Measurements from ENCODE around the gene NYNRIN.

GRCh38 chr14:24427537-24428508 lies 29.0 kb downstream of the NYNRIN start:
- TF ChIP-seq POLR2A (IDR thresholded peaks at IDR 0.05; ENCODE audit: low read length), result no peak
- no peak for TF ChIP-seq GATA1 (IDR thresholded peaks at IDR 0.05; ENCODE audit: low read depth, low read length)
